Fibroblast of skin of left biceps (primary cell): ENCODE results near the gene LRRTM3.

ENCODE experiments used
- DNase-seq, 2 experiments: peaks; one replicate each; pipeline ENCODE4 v3.0.0-alpha.2; 2013; ENCODE audit warnings: low read depth in 2 of 2

The LRRTM3 gene

GRCh38 chr10:66934711-66935110, 8.9 kb downstream of the LRRTM3 start:
- DNase-seq, result no peak

- DNase-seq, result no peak
Measured at GRCh38 chr10:66940965-66941364, 15.1 kb downstream of the LRRTM3 start.

GRCh38 chr10:66941491-66941890, 15.7 kb downstream of the LRRTM3 start:
- no peak for DNase-seq

GRCh38 chr10:66942407-66942806, 16.6 kb downstream of the LRRTM3 start:
- DNase-seq, result no peak

GRCh38 chr10:66943590-66943989, 17.8 kb downstream of the LRRTM3 start:
- no peak for DNase-seq

- DNase-seq, result no peak
Measured at GRCh38 chr10:66951896-66952295, 26.1 kb downstream of the LRRTM3 start.

- DNase-seq, result no peak
Measured at GRCh38 chr10:66958466-66958865, 32.6 kb downstream of the LRRTM3 start.

- DNase-seq, result no peak
Measured at GRCh38 chr10:66964946-66965345, 39.1 kb downstream of the LRRTM3 start.

GRCh38 chr10:66980246-66980815, 54.5 kb downstream of the LRRTM3 start:
- no peak for DNase-seq

GRCh38 chr10:66981361-66982052, 55.7 kb downstream of the LRRTM3 start:
- DNase-seq, result no peak

GRCh38 chr10:66982053-66982420, 56.2 kb downstream of the LRRTM3 start:
- no peak for DNase-seq

GRCh38 chr10:66982792-66983474, 57.1 kb downstream of the LRRTM3 start:
- no peak for DNase-seq

GRCh38 chr10:66983475-66983818, 57.6 kb downstream of the LRRTM3 start:
- no peak for DNase-seq

- no peak for DNase-seq
Measured at GRCh38 chr10:66990143-66990830, 64.5 kb downstream of the LRRTM3 start.

GRCh38 chr10:66996996-66997395, 71.2 kb downstream of the LRRTM3 start:
- no peak for DNase-seq

- no peak for DNase-seq
Measured at GRCh38 chr10:66999762-67000545, 74.1 kb downstream of the LRRTM3 start.

GRCh38 chr10:67004690-67005089, 78.9 kb downstream of the LRRTM3 start:
- DNase-seq, result no peak

- no peak for DNase-seq
Measured at GRCh38 chr10:67005981-67006380, 80.1 kb downstream of the LRRTM3 start.

GRCh38 chr10:67011480-67011879, 85.6 kb downstream of the LRRTM3 start:
- DNase-seq, result no peak

GRCh38 chr10:67011981-67012380, 86.1 kb downstream of the LRRTM3 start:
- DNase-seq, result no peak

- no peak for DNase-seq
Measured at GRCh38 chr10:67015225-67015624, 89.4 kb downstream of the LRRTM3 start.

GRCh38 chr10:67017218-67017617, 91.4 kb downstream of the LRRTM3 start:
- DNase-seq, result no peak
